ENCODE data around the gene ESRRG.

Gene ESRRG

DNA sequence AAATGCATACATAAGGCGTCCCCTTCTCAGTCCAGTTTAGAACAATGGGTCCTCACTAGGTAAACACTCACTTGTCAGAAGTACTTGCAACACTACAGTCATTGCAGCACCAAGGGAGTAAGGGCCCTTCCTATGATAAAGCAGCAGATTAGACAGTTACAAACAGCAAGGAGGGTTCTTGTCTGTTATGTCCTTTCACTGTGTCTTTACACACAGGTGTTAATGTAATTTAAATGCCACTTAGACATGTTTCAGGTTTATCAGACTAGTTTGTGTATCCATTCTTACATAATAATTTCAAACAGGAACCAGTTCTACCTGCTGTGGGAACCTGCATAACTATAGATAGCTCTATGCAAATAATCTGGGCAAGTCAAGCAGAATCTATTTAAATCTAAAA, 194.4 kb downstream of the ESRRG start:
- H4K20me1 ChIP-seq (ENCODE audit: insufficient read depth, low read length): no peaks in the 10 kb centered on the region
- no peaks in the 10 kb centered on the region for H3K79me2 ChIP-seq (ENCODE audit: insufficient read depth, low read length)
- no peak overlapping the region for H3K27ac ChIP-seq (ENCODE audit: low read depth, low read length, poor library complexity, severe bottlenecking)
- no peak overlapping the region; the same call in 1 of the 2 replicates for H3K4me2 ChIP-seq (ENCODE audit: low read length)
- H3K9me2 ChIP-seq (ENCODE audit: low read depth, low read length): no peaks in the 10 kb centered on the region
- peaks cover 10% of the 10 kb centered on the region for H3K4me1 ChIP-seq (ENCODE audit: insufficient read depth, low read length, severe bottlenecking)
- no peak overlapping the region for H3K9ac ChIP-seq (ENCODE audit: low read length)
- TF ChIP-seq, protein P1, sequence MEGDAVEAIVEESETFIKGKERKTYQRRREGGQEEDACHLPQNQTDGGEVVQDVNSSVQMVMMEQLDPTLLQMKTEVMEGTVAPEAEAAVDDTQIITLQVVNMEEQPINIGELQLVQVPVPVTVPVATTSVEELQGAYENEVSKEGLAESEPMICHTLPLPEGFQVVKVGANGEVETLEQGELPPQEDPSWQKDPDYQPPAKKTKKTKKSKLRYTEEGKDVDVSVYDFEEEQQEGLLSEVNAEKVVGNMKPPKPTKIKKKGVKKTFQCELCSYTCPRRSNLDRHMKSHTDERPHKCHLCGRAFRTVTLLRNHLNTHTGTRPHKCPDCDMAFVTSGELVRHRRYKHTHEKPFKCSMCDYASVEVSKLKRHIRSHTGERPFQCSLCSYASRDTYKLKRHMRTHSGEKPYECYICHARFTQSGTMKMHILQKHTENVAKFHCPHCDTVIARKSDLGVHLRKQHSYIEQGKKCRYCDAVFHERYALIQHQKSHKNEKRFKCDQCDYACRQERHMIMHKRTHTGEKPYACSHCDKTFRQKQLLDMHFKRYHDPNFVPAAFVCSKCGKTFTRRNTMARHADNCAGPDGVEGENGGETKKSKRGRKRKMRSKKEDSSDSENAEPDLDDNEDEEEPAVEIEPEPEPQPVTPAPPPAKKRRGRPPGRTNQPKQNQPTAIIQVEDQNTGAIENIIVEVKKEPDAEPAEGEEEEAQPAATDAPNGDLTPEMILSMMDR (IDR thresholded peaks at IDR 0.05; ENCODE audit: low read length): no peak
- H3K9me3 ChIP-seq (ENCODE audit: low read length): no peaks in the 10 kb centered on the region
- H3K4me3 ChIP-seq (ENCODE audit: low read depth, low read length, poor library complexity, severe bottlenecking): no peak overlapping the region
- no peaks in the 10 kb centered on the region for H3K36me3 ChIP-seq (ENCODE audit: insufficient read depth, low read length)
- no peaks in the 10 kb centered on the region for H3K27me3 ChIP-seq (ENCODE audit: insufficient read depth, low read length)
- no peak overlapping the region for H2AFZ ChIP-seq (ENCODE audit: low read length)
- H3F3A ChIP-seq (ENCODE audit: insufficient read depth, low read length): no peaks in the 10 kb centered on the region

DNA sequence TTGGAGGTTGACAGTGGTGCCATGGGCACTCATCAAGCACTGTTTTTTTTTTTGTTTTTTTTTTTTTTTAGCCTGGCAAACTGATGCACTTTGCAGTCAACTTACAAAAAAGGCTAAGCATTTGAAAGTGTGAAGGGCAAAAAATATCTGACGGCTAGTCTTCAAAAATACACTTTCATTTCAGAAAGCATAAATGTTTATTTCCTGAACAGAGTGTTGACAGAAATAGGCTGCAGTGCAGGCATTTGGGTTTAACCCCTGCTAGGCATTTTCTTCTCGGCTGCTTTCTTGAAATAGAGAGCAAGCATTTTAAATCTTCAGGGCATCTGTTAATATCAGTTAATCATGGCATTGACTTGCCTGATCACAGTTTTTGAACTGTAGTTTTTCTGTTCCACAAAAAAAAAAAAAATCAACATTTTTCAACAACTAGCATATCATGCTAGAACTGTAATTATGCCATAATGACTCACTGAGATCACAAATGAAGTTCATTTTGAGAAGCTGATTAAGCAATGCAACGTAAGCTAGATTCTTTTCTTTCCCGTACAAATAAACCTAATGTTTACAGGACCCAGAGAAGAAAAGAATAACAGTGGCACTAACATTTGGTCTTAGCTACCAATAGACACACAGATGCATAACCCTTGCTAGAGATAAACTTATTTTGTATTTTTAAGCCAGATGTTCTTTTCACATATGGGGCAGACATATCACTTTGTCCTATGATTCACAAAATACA, 199.6 kb downstream of the ESRRG start:
- H3K36me3 ChIP-seq (ENCODE audit: insufficient read depth, low read length): no peaks in the 10 kb centered on the region
- no peaks in the 10 kb centered on the region for H3K9me3 ChIP-seq (ENCODE audit: low read length)
- H3K4me1 ChIP-seq (ENCODE audit: insufficient read depth, low read length, severe bottlenecking): peaks cover 2% of the 10 kb centered on the region
- no peak overlapping the region for H3K9ac ChIP-seq (ENCODE audit: low read length)
- no peaks in the 10 kb centered on the region for H3K79me2 ChIP-seq (ENCODE audit: insufficient read depth, low read length)
- no peaks in the 10 kb centered on the region for H3F3A ChIP-seq (ENCODE audit: insufficient read depth, low read length)
- H3K4me3 ChIP-seq (ENCODE audit: low read depth, low read length, poor library complexity, severe bottlenecking): no peak overlapping the region
- H4K20me1 ChIP-seq (ENCODE audit: insufficient read depth, low read length): no peaks in the 10 kb centered on the region
- no peaks in the 10 kb centered on the region for H3K27me3 ChIP-seq (ENCODE audit: insufficient read depth, low read length)
- H3K9me2 ChIP-seq (ENCODE audit: low read depth, low read length): no peaks in the 10 kb centered on the region
- TF ChIP-seq EZH2 (IDR thresholded peaks at IDR 0.05; ENCODE audit: borderline replicate concordance, low read length): no peak
- TF ChIP-seq, protein P1 (IDR thresholded peaks at IDR 0.05; ENCODE audit: low read length): no peak
- no peak overlapping the region for H3K27ac ChIP-seq (ENCODE audit: low read depth, low read length, poor library complexity, severe bottlenecking)
- H3K4me2 ChIP-seq (ENCODE audit: low read length): no peak overlapping the region
- H2AFZ ChIP-seq (ENCODE audit: low read length): no peak overlapping the region

DNA sequence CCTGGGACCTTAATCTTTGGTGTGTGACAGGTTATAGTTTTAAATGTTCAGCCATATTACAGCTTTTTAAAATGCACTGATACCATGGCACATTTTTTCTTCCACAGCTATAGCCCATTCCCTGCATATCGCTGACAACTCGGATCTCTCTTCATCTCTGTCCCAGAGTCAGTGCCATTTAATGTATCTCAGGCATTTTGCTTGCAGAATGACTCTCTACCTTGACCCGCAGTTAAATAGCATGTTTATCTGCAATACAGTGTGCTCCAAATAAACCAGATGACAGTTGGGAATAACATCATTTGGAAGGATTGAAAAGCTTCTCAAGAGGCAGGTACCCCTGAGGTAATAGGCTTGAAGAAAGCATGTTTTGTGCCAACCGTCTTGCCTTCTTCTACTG, 200.2 kb downstream of the ESRRG start:
- Histone ChIP-seq H3K4me1 (ENCODE audit: insufficient read depth, low read length, severe bottlenecking) (no peaks in the 10 kb centered on the region), H3K9me2 (ENCODE audit: low read depth, low read length) (no peaks in the 10 kb centered on the region), H3F3A (ENCODE audit: insufficient read depth, low read length) (no peaks in the 10 kb centered on the region), H3K4me2 (ENCODE audit: low read length) (no peak overlapping the region), H3K9ac (ENCODE audit: low read length) (no peak overlapping the region), H3K79me2 (ENCODE audit: insufficient read depth, low read length) (no peaks in the 10 kb centered on the region), H3K36me3 (ENCODE audit: insufficient read depth, low read length) (no peaks in the 10 kb centered on the region), H3K27ac (ENCODE audit: low read depth, low read length, poor library complexity, severe bottlenecking) (no peak overlapping the region), H3K4me3 (ENCODE audit: low read depth, low read length, poor library complexity, severe bottlenecking) (no peak overlapping the region), H3K27me3 (ENCODE audit: insufficient read depth, low read length) (no peaks in the 10 kb centered on the region), H3K9me3 (ENCODE audit: low read length) (no peaks in the 10 kb centered on the region), H2AFZ (ENCODE audit: low read length) (no peak overlapping the region), H4K20me1 (ENCODE audit: insufficient read depth, low read length) (no peaks in the 10 kb centered on the region)
- TF ChIP-seq, protein P1 (IDR thresholded peaks at IDR 0.05; ENCODE audit: low read length): no peak
- no peak for TF ChIP-seq EZH2 (IDR thresholded peaks at IDR 0.05; ENCODE audit: borderline replicate concordance, low read length)

Measured in OCI-LY1 (cell line).